PC-3 (cell line): ENCODE results near the gene IDH3A. TPM values are rescaled to one million over a fixed set of nuclear protein-coding genes. Genes with fewer than 3 reads are reported as not detected.

Source experiments
- ATAC-seq: fragments of 200-7000 bp; cut with Tn5 transposase; 2 replicates; pipeline ENCODE4 v1.9.1; 2020; ENCODE audit warnings: mild to moderate bottlenecking, moderate library complexity
- BruUV-seq: library from RNA; stranded (reverse); fragments of 400-500 nt; replicated peaks from 2 replicates; lab custom pipeline; 2021; lab: Mats Ljungman, UMichigan
- CTCF ChIA-PET: fragments of 300-600 bp; sonication (Branson Sonifier 250); formaldehyde crosslinking; loops from one replicate; lab custom pipeline; 2022; ENCODE audit warnings: antibody characterized with exemption; lab: Charles Lee
- POLR2A ChIA-PET: fragments of 300-600 bp; sonication (Branson Sonifier 250); formaldehyde crosslinking; loops from one replicate; lab custom pipeline; 2022; ENCODE audit warnings: antibody characterized with exemption; ENCODE audit not compliant: unreplicated experiment; lab: Charles Lee
- DNase-seq: peaks from one replicate; pipeline ENCODE4 v3.0.0-alpha.2; 2015
- H2AFZ ChIP-seq: fragments of 300-600 bp; sonication (generic); 2 replicates; pipeline ENCODE4 v1.6.0; 2016; ENCODE audit warnings: antibody characterized with exemption, low read length
- H3F3A ChIP-seq: fragments of 300-600 bp; sonication (generic); one replicate; pipeline ENCODE4 v1.6.0; 2017; ENCODE audit warnings: antibody characterized with exemption, low read length, control low read depth, mild to moderate bottlenecking; ENCODE audit not compliant: unreplicated experiment
- H3K27ac ChIP-seq: fragments of 300-600 bp; sonication (generic); 2 replicates; pipeline ENCODE4 v1.5.1; 2016; ENCODE audit warnings: mild to moderate bottlenecking, low read length
- H3K27me3 ChIP-seq: fragments of 300-600 bp; sonication (generic); 2 replicates; pipeline ENCODE4 v1.6.1; 2016; ENCODE audit warnings: low read length, mixed read lengths
- H3K36me3 ChIP-seq: fragments of 300-600 bp; sonication (generic); 2 replicates; pipeline ENCODE4 v1.6.1; 2016; ENCODE audit warnings: low read depth, mixed run types, low read length, mixed read lengths
- H3K4me1 ChIP-seq: fragments of 300-600 bp; sonication (generic); 2 replicates; pipeline ENCODE4 v1.5.1; 2016; ENCODE audit warnings: low read length; ENCODE audit not compliant: insufficient read depth
- H3K4me2 ChIP-seq: fragments of 300-600 bp; sonication (generic); 2 replicates; pipeline ENCODE4 v1.6.0; 2016; ENCODE audit warnings: low read length
- H3K4me3 ChIP-seq: fragments of 300-600 bp; sonication (generic); 2 replicates; pipeline ENCODE4 v1.5.1; 2016; ENCODE audit warnings: mild to moderate bottlenecking, low read length, mixed read lengths
- H3K79me2 ChIP-seq: fragments of 300-600 bp; sonication (generic); 2 replicates; pipeline ENCODE4 v1.6.1; 2017; ENCODE audit warnings: low read length, mixed read lengths
- H3K9ac ChIP-seq: fragments of 300-600 bp; sonication (generic); 2 replicates; pipeline ENCODE4 v1.6.0; 2016; ENCODE audit warnings: mild to moderate bottlenecking, low read length
- H3K9me2 ChIP-seq: fragments of 300-600 bp; sonication (generic); replicated peaks from 2 replicates; pipeline ENCODE4 v1.6.1; 2016; ENCODE audit warnings: mixed run types, low read length, mixed read lengths
- H3K9me3 ChIP-seq: fragments of 300-600 bp; sonication (generic); 2 replicates; pipeline ENCODE4 v1.6.1; 2016; ENCODE audit warnings: low read length, mixed read lengths
- H4K20me1 ChIP-seq: fragments of 300-600 bp; sonication (generic); 2 replicates; pipeline ENCODE4 v1.6.1; 2016; ENCODE audit warnings: low read length, mixed read lengths
- EZH2 ChIP-seq: fragments of 300-600 bp; sonication (generic); IDR thresholded peaks from one replicate; pipeline ENCODE4 v1.6.1; 2017; ENCODE audit warnings: antibody characterized with exemption, mild to moderate bottlenecking, low read length; ENCODE audit not compliant: unreplicated experiment
- EZH2phosphoT487 ChIP-seq: fragments of 300-600 bp; sonication (generic); IDR thresholded peaks from 2 replicates; pipeline ENCODE4 v1.6.1; 2018; ENCODE audit warnings: mild to moderate bottlenecking, antibody characterized with exemption, low read length, borderline replicate concordance
- intact Hi-C: fragments of 100-400 bp; cut with micrococcal nuclease; formaldehyde crosslinking; loops from 2 replicates; pipeline ENCODE4 v1.9.0; 2023
- total RNA-seq: library from RNA; depleted of rRNA; stranded (reverse); fragments of >200 nt; gene quantifications from 2 replicates; pipeline ENCODE4 v1.2.3, GENCODE V29; 2014
- TF ChIP-seq, protein P1 (sequence below): fragments of 300-600 bp; sonication (generic); conservative IDR thresholded peaks from 2 replicates; pipeline ENCODE4 v1.5.1; 2017; ENCODE audit warnings: antibody characterized with exemption, low read depth, mild to moderate bottlenecking, low read length

The IDH3A gene
- total RNA-seq, 1 experiment from 2014 or later, result 78.8 TPM

DNA sequence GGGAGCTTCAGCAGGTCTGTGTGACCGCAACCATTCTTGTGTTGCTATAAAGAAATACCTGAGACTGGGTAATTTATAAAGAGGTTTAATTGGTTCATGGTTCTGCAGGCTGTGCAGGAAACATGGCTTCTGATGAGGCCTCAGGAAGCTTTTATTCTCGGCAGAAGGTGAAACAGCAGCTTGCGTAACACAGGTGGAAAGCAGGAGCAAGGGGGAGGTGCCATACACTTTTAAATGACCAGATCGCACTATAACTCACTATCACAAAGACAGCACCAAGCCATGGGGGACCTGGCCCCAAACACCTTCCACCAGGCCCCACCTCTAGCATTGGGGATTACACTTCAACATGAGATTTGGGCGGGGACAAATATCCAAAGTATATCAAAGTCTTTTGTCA lies 9.6 kb upstream of the IDH3A start:
- no peaks in the 10 kb centered on the region for H3K79me2 ChIP-seq
- H3K4me1 ChIP-seq, result 0 out of 2 replicates have a peak, but pooled peaks cover under 1% of the 10 kb centered on the region
- no TSS peak for BruUV-seq
- no peaks in the 10 kb centered on the region for H3K36me3 ChIP-seq
- H3K27me3 ChIP-seq, result no peaks in the 10 kb centered on the region
- ATAC-seq, result no peak
- POLR2A ChIA-PET, result no interaction called here
- CTCF ChIA-PET, result interaction anchor here (1.0 kb wide), 1 partner anchor 32 kb away, joined by 4 read pairs; no protein-coding TSS in a partner anchor
- H2AFZ ChIP-seq, result no peak overlapping the region
- no peaks in the 10 kb centered on the region for H3K9me2 ChIP-seq
- intact Hi-C loops, result no loop called here
- no peak overlapping the region for H3K4me3 ChIP-seq
- H3K27ac ChIP-seq, result no peak overlapping the region
- no peaks in the 10 kb centered on the region for H3F3A ChIP-seq
- H3K9me3 ChIP-seq, result no peaks in the 10 kb centered on the region
- no peak for DNase-seq
- no peak overlapping the region for H3K9ac ChIP-seq
- H3K4me2 ChIP-seq, result no peak overlapping the region
- no peak for TF ChIP-seq EZH2
- TF ChIP-seq, protein P1, sequence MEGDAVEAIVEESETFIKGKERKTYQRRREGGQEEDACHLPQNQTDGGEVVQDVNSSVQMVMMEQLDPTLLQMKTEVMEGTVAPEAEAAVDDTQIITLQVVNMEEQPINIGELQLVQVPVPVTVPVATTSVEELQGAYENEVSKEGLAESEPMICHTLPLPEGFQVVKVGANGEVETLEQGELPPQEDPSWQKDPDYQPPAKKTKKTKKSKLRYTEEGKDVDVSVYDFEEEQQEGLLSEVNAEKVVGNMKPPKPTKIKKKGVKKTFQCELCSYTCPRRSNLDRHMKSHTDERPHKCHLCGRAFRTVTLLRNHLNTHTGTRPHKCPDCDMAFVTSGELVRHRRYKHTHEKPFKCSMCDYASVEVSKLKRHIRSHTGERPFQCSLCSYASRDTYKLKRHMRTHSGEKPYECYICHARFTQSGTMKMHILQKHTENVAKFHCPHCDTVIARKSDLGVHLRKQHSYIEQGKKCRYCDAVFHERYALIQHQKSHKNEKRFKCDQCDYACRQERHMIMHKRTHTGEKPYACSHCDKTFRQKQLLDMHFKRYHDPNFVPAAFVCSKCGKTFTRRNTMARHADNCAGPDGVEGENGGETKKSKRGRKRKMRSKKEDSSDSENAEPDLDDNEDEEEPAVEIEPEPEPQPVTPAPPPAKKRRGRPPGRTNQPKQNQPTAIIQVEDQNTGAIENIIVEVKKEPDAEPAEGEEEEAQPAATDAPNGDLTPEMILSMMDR, result no peak
- TF ChIP-seq EZH2phosphoT487, result no peak
- H4K20me1 ChIP-seq, result no peaks in the 10 kb centered on the region

DNA sequence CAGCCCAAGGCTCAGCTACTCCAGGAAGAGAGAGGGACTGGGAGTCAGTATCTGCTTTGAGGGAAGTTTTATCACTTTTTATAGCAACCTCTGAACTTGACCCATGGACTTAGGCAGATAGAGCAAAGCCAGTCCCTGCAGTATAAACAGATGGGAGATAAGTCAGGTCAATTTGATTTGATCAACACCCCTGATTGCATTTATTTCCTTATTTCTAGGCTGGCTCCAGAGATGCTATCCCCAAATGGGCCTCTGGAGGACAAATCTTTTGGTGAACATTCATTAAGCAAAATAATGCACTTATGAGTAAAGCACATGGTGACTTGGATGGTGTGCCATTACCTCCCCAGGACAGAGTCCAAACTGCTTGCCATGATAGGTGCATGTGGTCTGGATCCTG lies 8.9 kb upstream of the IDH3A start:
- Histone ChIP-seq H3K36me3 (no peaks in the 10 kb centered on the region), H3K9ac (no peak overlapping the region), H3K9me2 (no peaks in the 10 kb centered on the region), H3K9me3 (no peaks in the 10 kb centered on the region), H3K27ac (no peak overlapping the region), H3F3A (no peaks in the 10 kb centered on the region), H3K27me3 (no peaks in the 10 kb centered on the region), H3K4me2 (no peak overlapping the region), H4K20me1 (no peaks in the 10 kb centered on the region), H3K4me3 (no peak overlapping the region), H3K4me1 (no peaks in the 10 kb centered on the region), H3K79me2 (no peaks in the 10 kb centered on the region), H2AFZ (no peak overlapping the region)
- BruUV-seq, result no TSS peak
- ChIA-PET CTCF (no interaction called here), POLR2A (no interaction called here)
- intact Hi-C loops, result no loop called here
- TF ChIP-seq EZH2 (no peak), EZH2phosphoT487 (no peak)
- no peak for DNase-seq
- ATAC-seq, result no peak

DNA sequence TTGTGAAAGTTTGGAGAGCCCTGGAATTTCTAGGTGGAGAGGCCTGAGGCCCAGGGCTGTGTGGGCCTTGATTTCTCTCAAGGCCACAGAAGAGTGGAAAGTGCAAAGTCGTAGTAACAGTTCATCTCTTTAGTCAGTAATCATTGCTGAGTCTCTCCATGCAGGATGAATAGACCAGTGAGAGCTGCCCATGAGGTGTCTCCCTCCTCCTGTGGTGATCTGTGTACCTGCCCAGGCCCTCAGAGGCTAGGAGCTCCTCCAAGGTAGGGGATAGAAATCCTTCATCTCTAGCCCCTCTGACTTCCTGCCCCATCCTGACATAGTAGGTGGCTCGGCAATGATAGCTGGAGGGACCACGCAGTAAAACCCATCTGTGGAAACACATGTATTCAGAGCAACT lies 6.8 kb upstream of the IDH3A start:
- Histone ChIP-seq H3K27me3 (no peaks in the 10 kb centered on the region), H3K9ac (no peak overlapping the region), H3K4me3 (no peak overlapping the region), H3K79me2 (no peaks in the 10 kb centered on the region), H4K20me1 (no peaks in the 10 kb centered on the region), H3K4me2 (no peak overlapping the region), H3K36me3 (no peaks in the 10 kb centered on the region), H2AFZ (no peak overlapping the region), H3K4me1 (no peaks in the 10 kb centered on the region), H3F3A (no peaks in the 10 kb centered on the region), H3K9me3 (no peaks in the 10 kb centered on the region), H3K27ac (no peak overlapping the region), H3K9me2 (no peaks in the 10 kb centered on the region)
- BruUV-seq, result no TSS peak
- TF ChIP-seq EZH2, result no peak
- TF ChIP-seq EZH2phosphoT487, result no peak
- TF ChIP-seq, protein P1, result no peak
- ATAC-seq (no peak), DNase-seq (no peak)
- ChIA-PET CTCF (no interaction called here), POLR2A (no interaction called here)
- intact Hi-C loops, result no loop called here
